ENCODE measurements around the gene CCDC149.

CCDC149 gene

GRCh38 chr4:24837781-24838180 lies 75.1 kb downstream of the CCDC149 start:
- no peak for FAIRE-seq

- FAIRE-seq = no peak
These were observed 75.5 kb downstream of the CCDC149 start for GRCh38 chr4:24837336-24837735.

GRCh38 chr4:24836661-24837242 lies 76.1 kb downstream of the CCDC149 start:
- FAIRE-seq = no peak

- FAIRE-seq = no peak
These were observed 77.1 kb downstream of the CCDC149 start for GRCh38 chr4:24835696-24836095.

GRCh38 chr4:24831637-24832036 lies 81.2 kb downstream of the CCDC149 start:
- no peak for FAIRE-seq

- FAIRE-seq = no peak
These were observed 88.1 kb downstream of the CCDC149 start for GRCh38 chr4:24824720-24825119.

GRCh38 chr4:24820541-24820940 lies 92.3 kb downstream of the CCDC149 start:
- FAIRE-seq = no peak

GRCh38 chr4:24816797-24817196 lies 96.0 kb downstream of the CCDC149 start:
- FAIRE-seq = no peak

- no peak for FAIRE-seq
These were observed 99.1 kb downstream of the CCDC149 start for GRCh38 chr4:24813732-24814131.

- no peak for FAIRE-seq
These were observed 101.8 kb downstream of the CCDC149 start for GRCh38 chr4:24810871-24811631.

- FAIRE-seq = no peak
These were observed 102.9 kb downstream of the CCDC149 start for GRCh38 chr4:24809815-24810405.

- FAIRE-seq = no peak
These were observed 103.5 kb downstream of the CCDC149 start for GRCh38 chr4:24809376-24809775.

- FAIRE-seq = no peak
These were observed 103.9 kb downstream of the CCDC149 start for GRCh38 chr4:24808955-24809354.

- no peak for FAIRE-seq
These were observed 104.6 kb downstream of the CCDC149 start for GRCh38 chr4:24808261-24808660.

- FAIRE-seq = no peak
These were observed 105.2 kb downstream of the CCDC149 start for GRCh38 chr4:24807611-24808010.

- FAIRE-seq = no peak
These were observed 106.4 kb downstream of the CCDC149 start for GRCh38 chr4:24806206-24806990.

- no peak for FAIRE-seq
These were observed 107.3 kb downstream of the CCDC149 start for GRCh38 chr4:24805566-24805965.

- FAIRE-seq = peak; percentile 76
These were observed 107.8 kb downstream of the CCDC149 start for GRCh38 chr4:24805067-24805466.

GRCh38 chr4:24802648-24803047 lies 110.2 kb downstream of the CCDC149 start:
- no peak for FAIRE-seq

- no peak for FAIRE-seq
These were observed 111.5 kb downstream of the CCDC149 start for GRCh38 chr4:24801136-24801855.

GRCh38 chr4:24800325-24800895 lies 112.4 kb downstream of the CCDC149 start:
- FAIRE-seq = no peak

- no peak for FAIRE-seq
These were observed 113.1 kb downstream of the CCDC149 start for GRCh38 chr4:24799544-24800324.

Data from islet of Langerhans (tissue), 1 donor.